HCT116 (cell line): ENCODE results near the gene DET1.

Source experiments
- ZFX ChIP-seq: fragments of 450-650 bp; IDR thresholded peaks from 2 replicates; pipeline ENCODE4 v1.6.1; 2017
- TF ChIP-seq, protein P1 (sequence below), 3 experiments: fragments of 200-600 bp in 1 of 3; sonication (generic) in 1 of 3; IDR thresholded peaks in 2 of 3; conservative IDR thresholded peaks in 1 of 3; 2 replicates each; pipeline ENCODE4 v1.5.1; 2012 to 2017; ENCODE audit warnings: low read depth in 2 of 3, low read length in 2 of 3, antibody characterized with exemption in 1 of 3, borderline replicate concordance in 1 of 3, control low read depth in 1 of 3, mild to moderate bottlenecking in 1 of 3, mixed read lengths in 1 of 3, mixed run types in 1 of 3, moderate library complexity in 1 of 3; ENCODE audit not compliant: insufficient read depth in 1 of 3

- TF ChIP-seq ZFX = no peak
- TF ChIP-seq, protein P1, sequence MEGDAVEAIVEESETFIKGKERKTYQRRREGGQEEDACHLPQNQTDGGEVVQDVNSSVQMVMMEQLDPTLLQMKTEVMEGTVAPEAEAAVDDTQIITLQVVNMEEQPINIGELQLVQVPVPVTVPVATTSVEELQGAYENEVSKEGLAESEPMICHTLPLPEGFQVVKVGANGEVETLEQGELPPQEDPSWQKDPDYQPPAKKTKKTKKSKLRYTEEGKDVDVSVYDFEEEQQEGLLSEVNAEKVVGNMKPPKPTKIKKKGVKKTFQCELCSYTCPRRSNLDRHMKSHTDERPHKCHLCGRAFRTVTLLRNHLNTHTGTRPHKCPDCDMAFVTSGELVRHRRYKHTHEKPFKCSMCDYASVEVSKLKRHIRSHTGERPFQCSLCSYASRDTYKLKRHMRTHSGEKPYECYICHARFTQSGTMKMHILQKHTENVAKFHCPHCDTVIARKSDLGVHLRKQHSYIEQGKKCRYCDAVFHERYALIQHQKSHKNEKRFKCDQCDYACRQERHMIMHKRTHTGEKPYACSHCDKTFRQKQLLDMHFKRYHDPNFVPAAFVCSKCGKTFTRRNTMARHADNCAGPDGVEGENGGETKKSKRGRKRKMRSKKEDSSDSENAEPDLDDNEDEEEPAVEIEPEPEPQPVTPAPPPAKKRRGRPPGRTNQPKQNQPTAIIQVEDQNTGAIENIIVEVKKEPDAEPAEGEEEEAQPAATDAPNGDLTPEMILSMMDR (IDR thresholded peaks at IDR 0.05 in 2 of 3, conservative IDR thresholded peaks at IDR 0.05 in 1 of 3; ENCODE audit: borderline replicate concordance in 1 of 3, insufficient read depth in 1 of 3, low read depth in 2 of 3, low read length in 2 of 3) = no peak
Observed at GRCh38 chr15:88512078-88512477, 34.4 kb downstream of the DET1 start.
